Stimulated activated naive CD8-positive, alpha-beta T cell treated with anti-CD3 and anti-CD28 coated beads, Interleukin-15, amount 100 ng/mL, for 72 hours (primary cell): ENCODE measurements around the gene MICAL2.

Source experiments
- ATAC-seq: fragments of 150-1000 bp; cut with Tn5 transposase; 2 replicates; pipeline ENCODE4 v1.10.0; 2021; ENCODE audit warnings: mild to moderate bottlenecking, moderate library complexity
- DNase-seq, 2 donors: peaks; one replicate each; pipeline ENCODE4 v3.0.0; 2021 to 2022
- H3K27ac Mint-ChIP-seq, 2 donors: one replicate each; pipeline ENCODE4 v1.8.0; 2022; ENCODE audit warnings: mild to moderate bottlenecking in 2 of 2, mixed read lengths in 2 of 2, moderate library complexity in 2 of 2
- H3K27me3 Mint-ChIP-seq: one replicate; pipeline ENCODE4 v1.8.0; 2022; ENCODE audit warnings: mixed read lengths
- H3K4me1 Mint-ChIP-seq: one replicate; pipeline ENCODE4 v1.8.0; 2022; ENCODE audit warnings: mild to moderate bottlenecking, mixed read lengths
- H3K4me3 Mint-ChIP-seq, 2 donors: one replicate each; pipeline ENCODE4 v1.8.0; 2022; ENCODE audit warnings: mild to moderate bottlenecking in 2 of 2, mixed read lengths in 2 of 2, moderate library complexity in 1 of 2
- H3K9me3 Mint-ChIP-seq, 2 donors: one replicate each; pipeline ENCODE4 v1.8.0; 2022; ENCODE audit warnings: mixed read lengths in 2 of 2

Gene MICAL2

GRCh38 chr11:12117200-12117599 lies 6.8 kb downstream of the MICAL2 start:
- Mint-ChIP-seq H3K27me3 (no peaks in the 10 kb centered on the region), H3K4me3 (peak overlapping the region in 1 of 2 donors; percentile 6), H3K4me1 (peaks cover 53% of the 10 kb centered on the region), H3K9me3 (no peaks in the 10 kb centered on the region), H3K27ac (no peak overlapping the region)
- DNase-seq (no peak), ATAC-seq (no peak)

DNA sequence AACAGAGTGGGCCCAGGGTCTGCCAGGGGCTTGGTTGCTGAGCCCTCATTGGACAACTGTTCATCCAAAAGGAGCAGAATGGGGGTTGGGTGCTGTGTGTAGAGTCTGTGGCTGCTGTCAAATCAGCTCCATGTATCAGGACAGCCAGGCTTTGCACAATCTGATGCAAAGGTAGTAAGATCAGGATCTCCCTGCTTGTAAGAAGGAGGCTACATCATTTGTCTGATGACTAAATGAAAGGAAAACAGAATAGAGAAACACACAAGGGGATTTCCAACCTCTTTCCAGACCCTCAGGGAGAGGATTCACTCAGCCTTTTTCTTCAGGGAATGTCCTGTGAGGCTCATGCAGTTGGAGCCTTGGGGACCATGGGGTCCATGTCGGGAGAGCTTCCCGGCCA lies 7.2 kb downstream of the MICAL2 start:
- H3K27ac Mint-ChIP-seq, result peak overlapping the region; percentile 7 to 70
- ATAC-seq, result peak; percentile 69
- no peak for DNase-seq
- peaks cover 49% of the 10 kb centered on the region for H3K4me1 Mint-ChIP-seq
- H3K9me3 Mint-ChIP-seq, result no peaks in the 10 kb centered on the region
- H3K27me3 Mint-ChIP-seq, result no peaks in the 10 kb centered on the region
- H3K4me3 Mint-ChIP-seq, result peak overlapping the region in 1 of 2 donors; percentile 6

DNA sequence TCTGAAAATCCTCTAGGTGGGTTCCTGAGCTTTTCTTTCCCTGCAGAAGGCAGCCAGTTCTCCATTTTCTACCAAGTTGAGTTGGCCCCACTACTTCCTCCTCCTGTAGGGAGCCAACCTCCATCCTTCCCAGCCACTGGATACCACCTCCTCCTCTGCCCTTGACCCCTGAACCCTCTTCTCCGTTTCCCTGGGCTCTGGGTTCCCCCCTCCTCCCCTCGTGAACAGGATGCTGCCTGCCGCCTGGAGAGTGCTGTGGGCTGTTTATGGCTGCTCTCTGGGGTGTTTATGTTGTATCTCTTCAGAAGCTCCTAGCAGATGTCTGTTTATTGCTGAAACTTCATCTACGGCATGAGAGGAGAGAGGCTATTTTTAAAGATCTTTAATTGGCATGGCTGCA lies 8.6 kb downstream of the MICAL2 start:
- H3K27ac Mint-ChIP-seq, result peak overlapping the region; percentile 56 to 84
- peaks cover 43% of the 10 kb centered on the region for H3K4me1 Mint-ChIP-seq
- H3K4me3 Mint-ChIP-seq, result no peak overlapping the region
- no peaks in the 10 kb centered on the region for H3K9me3 Mint-ChIP-seq
- DNase-seq (no peak), ATAC-seq (no peak)
- no peaks in the 10 kb centered on the region for H3K27me3 Mint-ChIP-seq

- no peak for ATAC-seq
- no peak for DNase-seq
- Mint-ChIP-seq H3K4me1 (peaks cover 48% of the 10 kb centered on the region), H3K4me3 (no peak overlapping the region), H3K27ac (no peak overlapping the region), H3K9me3 (no peaks in the 10 kb centered on the region), H3K27me3 (no peaks in the 10 kb centered on the region)
Measured at GRCh38 chr11:12119502-12119901, 9.1 kb downstream of the MICAL2 start.

GRCh38 chr11:12120031-12121008 lies 9.9 kb downstream of the MICAL2 start:
- ATAC-seq (no peak), DNase-seq (no peak)
- Mint-ChIP-seq H3K4me3 (no peak overlapping the region), H3K4me1 (peaks cover 56% of the 10 kb centered on the region), H3K27me3 (no peaks in the 10 kb centered on the region), H3K27ac (no peak overlapping the region), H3K9me3 (no peaks in the 10 kb centered on the region)

DNA sequence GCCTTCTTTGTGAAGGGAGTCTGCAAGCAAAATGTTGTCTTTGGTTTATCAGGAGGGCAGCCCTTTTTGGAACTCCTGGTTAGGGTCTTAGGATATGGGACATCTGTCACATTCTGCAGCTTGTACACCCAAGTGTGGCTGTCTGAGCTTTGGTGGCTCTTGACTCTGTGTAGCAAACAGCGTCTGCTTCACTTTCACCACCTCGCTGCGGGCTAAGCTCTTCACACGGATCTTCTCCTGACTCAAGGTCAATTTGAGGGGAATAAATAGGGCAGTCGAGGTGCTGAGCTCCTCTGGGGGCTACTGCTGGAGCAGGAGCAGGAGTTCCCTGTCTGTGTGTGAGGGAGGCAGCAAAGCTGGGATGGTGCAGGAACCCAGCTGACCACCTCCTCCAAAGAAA lies 10.6 kb downstream of the MICAL2 start:
- Mint-ChIP-seq H3K27me3 (no peaks in the 10 kb centered on the region), H3K4me3 (no peak overlapping the region), H3K9me3 (no peaks in the 10 kb centered on the region), H3K4me1 (peaks cover 63% of the 10 kb centered on the region), H3K27ac (no peak overlapping the region)
- ATAC-seq (no peak), DNase-seq (no peak)

DNA sequence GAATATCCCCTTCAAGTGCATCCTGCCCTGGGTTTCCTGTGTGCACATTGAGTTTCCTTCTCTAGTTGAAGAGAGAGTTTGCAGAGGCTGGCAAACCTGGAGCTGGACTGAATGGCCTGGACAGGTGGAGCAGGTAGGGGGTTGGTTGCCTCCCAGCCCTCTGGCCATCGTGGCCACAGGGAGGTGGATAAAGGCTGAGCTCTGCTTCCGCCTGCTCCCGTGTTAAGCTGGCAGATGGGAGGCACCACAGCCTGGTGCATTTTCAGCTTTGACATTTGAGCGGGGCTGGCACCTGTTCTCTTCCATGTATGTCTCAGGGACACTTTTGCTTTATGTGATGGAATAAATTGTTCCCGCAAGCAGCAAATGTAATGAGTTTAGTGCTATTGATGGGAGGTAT lies 11.1 kb downstream of the MICAL2 start:
- Mint-ChIP-seq H3K4me1 (peaks cover 64% of the 10 kb centered on the region), H3K27ac (no peak overlapping the region), H3K27me3 (no peaks in the 10 kb centered on the region), H3K4me3 (no peak overlapping the region), H3K9me3 (no peaks in the 10 kb centered on the region)
- DNase-seq (no peak), ATAC-seq (no peak)

DNA sequence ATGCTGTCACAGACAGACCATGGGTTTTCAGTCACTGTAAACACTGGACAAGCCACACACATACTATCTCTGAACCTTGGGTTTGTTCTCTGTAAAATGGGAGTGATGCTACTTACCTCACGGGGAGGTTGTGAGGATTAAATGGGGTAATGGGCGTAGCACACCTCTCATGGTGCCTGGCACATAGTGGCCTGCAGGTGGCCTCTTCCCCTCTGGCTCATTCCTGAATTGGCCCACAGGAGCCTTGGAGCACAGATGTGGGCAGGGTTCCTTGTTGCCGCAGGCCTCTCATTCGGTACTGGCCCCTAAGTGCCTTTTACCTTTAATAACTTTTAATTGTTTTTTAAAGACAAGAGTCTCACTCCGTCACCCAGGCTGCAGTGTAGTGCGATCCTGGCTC lies 11.7 kb downstream of the MICAL2 start:
- peaks cover 64% of the 10 kb centered on the region for H3K4me1 Mint-ChIP-seq
- H3K4me3 Mint-ChIP-seq, result no peak overlapping the region
- H3K9me3 Mint-ChIP-seq, result no peaks in the 10 kb centered on the region
- DNase-seq (no peak), ATAC-seq (no peak)
- no peak overlapping the region for H3K27ac Mint-ChIP-seq
- H3K27me3 Mint-ChIP-seq, result no peaks in the 10 kb centered on the region

GRCh38 chr11:12123273-12123672 lies 12.9 kb downstream of the MICAL2 start:
- DNase-seq (no peak), ATAC-seq (no peak)
- Mint-ChIP-seq H3K4me1 (peaks cover 64% of the 10 kb centered on the region), H3K9me3 (no peaks in the 10 kb centered on the region), H3K27me3 (no peaks in the 10 kb centered on the region), H3K4me3 (no peak overlapping the region), H3K27ac (no peak overlapping the region)

- H3K27ac Mint-ChIP-seq, result peak overlapping the region; percentile 98 to 100
- no peak for ATAC-seq
- no peak for DNase-seq
- H3K4me1 Mint-ChIP-seq, result peaks cover 65% of the 10 kb centered on the region
- no peaks in the 10 kb centered on the region for H3K27me3 Mint-ChIP-seq
- H3K4me3 Mint-ChIP-seq, result no peak overlapping the region
- H3K9me3 Mint-ChIP-seq, result no peaks in the 10 kb centered on the region
Measured at GRCh38 chr11:12123799-12124198, 13.4 kb downstream of the MICAL2 start.

GRCh38 chr11:12124306-12124705 lies 13.9 kb downstream of the MICAL2 start:
- Mint-ChIP-seq H3K4me1 (peaks cover 63% of the 10 kb centered on the region), H3K9me3 (no peaks in the 10 kb centered on the region), H3K27ac (peak overlapping the region; percentile 98 to 100), H3K27me3 (no peaks in the 10 kb centered on the region), H3K4me3 (peak overlapping the region; percentile 24 to 73)
- ATAC-seq (no peak), DNase-seq (no peak)

DNA sequence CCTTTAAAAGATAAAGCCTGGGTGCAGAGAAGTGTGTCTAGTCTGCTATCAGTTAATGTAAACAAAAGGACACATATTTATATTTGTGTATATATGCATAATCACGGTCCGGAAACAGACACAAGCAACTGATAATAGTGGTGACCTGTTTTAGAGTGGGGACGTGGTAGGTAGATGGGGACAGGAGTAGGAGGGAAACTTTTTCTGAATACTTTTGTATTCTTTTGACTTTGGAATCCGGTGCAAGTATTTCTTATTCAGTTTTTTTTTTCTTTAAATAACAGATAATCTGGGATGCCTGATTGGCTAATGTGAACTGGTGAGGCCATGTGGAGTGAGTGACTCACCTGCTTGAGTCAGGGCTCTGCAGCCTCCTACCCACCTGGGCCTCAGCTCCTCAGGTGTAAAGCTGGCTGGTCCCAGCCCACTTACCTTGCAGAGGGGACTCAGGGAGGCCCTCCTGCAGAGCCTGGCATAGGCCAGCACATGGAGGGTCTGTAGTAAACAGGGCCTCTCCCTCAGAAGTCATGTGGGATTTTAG lies 15.3 kb downstream of the MICAL2 start:
- peak overlapping the region in 1 of 2 donors; percentile 100 for H3K27ac Mint-ChIP-seq
- H3K9me3 Mint-ChIP-seq, result no peaks in the 10 kb centered on the region
- peaks cover 72% of the 10 kb centered on the region for H3K4me1 Mint-ChIP-seq
- H3K4me3 Mint-ChIP-seq, result peak overlapping the region in 1 of 2 donors; percentile 24
- ATAC-seq, result peak; percentile 41
- H3K27me3 Mint-ChIP-seq, result no peaks in the 10 kb centered on the region
- no peak for DNase-seq

GRCh38 chr11:12126344-12127019 lies 16.1 kb downstream of the MICAL2 start:
- no peaks in the 10 kb centered on the region for H3K9me3 Mint-ChIP-seq
- no peaks in the 10 kb centered on the region for H3K27me3 Mint-ChIP-seq
- DNase-seq (no peak), ATAC-seq (no peak)
- peak overlapping the region in 1 of 2 donors; percentile 21 for H3K4me3 Mint-ChIP-seq
- peak overlapping the region; percentile 12 to 100 for H3K27ac Mint-ChIP-seq
- peaks cover 72% of the 10 kb centered on the region for H3K4me1 Mint-ChIP-seq

- Mint-ChIP-seq H3K4me1 (peaks cover 69% of the 10 kb centered on the region), H3K4me3 (peak overlapping the region in 1 of 2 donors; percentile 39), H3K9me3 (no peaks in the 10 kb centered on the region), H3K27me3 (no peaks in the 10 kb centered on the region), H3K27ac (no peak overlapping the region)
- ATAC-seq (no peak), DNase-seq (no peak)
Measured at GRCh38 chr11:12127206-12127898, 17.0 kb downstream of the MICAL2 start.

- peak overlapping the region in 1 of 2 donors; percentile 34 for H3K4me3 Mint-ChIP-seq
- H3K27ac Mint-ChIP-seq, result no peak overlapping the region
- no peaks in the 10 kb centered on the region for H3K9me3 Mint-ChIP-seq
- H3K4me1 Mint-ChIP-seq, result peaks cover 72% of the 10 kb centered on the region
- DNase-seq (no peak), ATAC-seq (peak; percentile 53)
- no peaks in the 10 kb centered on the region for H3K27me3 Mint-ChIP-seq
Measured at GRCh38 chr11:12128301-12128751, 17.9 kb downstream of the MICAL2 start.
